ENCODE data around the gene ARID3A.
"Not testable (repeated sequence)": the region's sequence is repeated elsewhere in the genome, so short reads cannot be mapped to it uniquely, and the experiment has no call there.

Gene ARID3A

DNA sequence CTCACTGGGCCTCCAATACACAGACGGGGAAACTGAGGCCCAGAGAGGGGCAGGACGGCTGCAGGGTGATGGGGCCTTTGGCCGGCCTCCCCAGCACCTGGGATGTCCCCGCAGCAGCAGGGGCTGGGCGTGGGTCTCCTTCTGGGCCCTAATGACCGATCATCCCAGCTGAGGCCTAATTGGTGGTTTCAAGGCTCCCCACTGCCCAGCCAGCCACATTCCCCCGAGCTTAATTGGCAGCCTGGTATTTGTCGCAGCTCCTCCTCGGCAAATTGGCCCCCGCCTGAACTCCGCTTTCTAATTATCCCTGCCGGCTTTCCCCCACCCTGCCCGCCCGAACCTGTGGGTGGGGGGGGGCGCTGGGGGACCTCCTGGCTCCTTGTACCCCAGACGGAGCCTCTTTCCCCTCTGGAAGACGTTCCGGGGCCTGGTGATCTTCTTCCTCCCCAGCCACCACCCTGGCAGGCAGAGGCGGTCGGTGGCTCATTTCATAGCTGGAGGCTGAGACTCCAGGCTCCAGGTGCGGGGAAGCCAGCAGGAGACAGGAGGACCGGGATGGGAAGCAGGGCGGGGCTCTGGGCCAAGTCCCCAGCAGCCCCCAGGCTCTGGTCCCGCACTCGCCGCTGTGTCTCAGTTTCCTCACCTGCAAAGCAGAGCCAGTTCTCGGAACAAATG lies 31.1 kb downstream of the ARID3A start:
- no peak for FAIRE-seq
- no peak for DNase-seq (ENCODE audit: extremely low spot score, insufficient read length, low read depth)

DNA sequence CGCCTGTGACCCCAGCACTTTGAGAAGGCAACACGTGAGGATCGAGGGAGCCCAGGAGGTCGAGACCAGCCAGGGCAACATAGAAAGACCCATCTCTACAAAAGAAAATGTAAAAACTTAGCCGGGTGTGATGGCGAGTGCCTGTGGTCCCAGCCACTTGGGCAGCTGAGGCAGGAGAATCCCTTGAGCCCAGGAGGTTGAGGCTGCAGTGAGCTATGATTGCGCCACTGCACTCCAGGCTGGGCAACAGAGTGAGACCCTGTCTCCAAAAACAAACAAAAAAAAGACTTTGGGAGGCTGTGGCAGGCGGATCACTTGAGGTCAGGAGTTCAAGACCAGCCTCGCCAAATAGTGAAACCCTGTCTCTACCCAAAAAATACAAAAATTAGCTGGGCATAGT lies 31.7 kb downstream of the ARID3A start:
- DNase-seq (ENCODE audit: extremely low spot score, insufficient read length, low read depth); FAIRE-seq: not testable (repeated sequence)

DNA sequence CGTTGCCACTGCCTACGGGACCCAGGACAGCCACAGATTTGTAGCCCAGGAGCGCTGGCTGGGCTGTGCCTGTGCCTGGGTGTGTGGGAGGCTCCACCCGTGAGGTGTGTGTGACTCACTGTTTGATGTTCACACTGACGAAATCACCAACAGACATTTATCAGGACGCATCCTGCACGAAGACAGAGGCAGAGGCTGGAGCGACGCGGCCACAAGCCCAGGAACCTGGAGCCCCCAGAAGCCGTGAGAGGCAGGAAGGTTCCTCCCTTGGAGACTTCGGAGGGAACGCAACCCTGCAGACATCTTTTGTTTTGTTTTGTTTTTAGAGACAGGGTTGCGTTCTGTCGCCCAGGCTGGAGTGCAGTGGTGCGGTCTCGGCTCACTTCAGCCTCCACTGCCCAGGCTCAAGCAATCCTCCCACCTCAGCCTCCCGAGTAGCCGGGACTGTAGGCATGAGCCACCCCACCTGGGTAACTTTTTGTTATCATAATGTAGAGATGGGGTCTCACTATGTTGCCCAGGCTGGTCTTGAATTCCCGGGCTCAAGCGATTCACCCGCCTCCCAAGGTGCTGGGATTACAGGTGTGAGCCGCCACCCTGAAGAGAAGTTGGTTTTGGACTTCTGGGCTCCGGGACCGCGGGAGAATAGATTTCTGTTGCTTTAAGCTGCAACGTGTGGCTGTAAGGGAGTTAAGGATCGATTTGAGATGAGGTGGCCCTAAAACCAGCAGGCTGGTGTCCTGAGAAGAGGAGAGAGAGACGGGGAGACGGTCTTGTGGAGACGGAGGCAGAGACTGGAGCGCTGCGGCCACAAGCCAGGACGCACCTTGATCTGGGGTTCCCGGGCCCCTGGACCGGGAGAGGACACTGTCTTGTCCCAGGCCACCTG lies 33.4 kb downstream of the ARID3A start:
- DNase-seq (ENCODE audit: extremely low spot score, insufficient read length, low read depth): no peak
- FAIRE-seq: no peak

DNA sequence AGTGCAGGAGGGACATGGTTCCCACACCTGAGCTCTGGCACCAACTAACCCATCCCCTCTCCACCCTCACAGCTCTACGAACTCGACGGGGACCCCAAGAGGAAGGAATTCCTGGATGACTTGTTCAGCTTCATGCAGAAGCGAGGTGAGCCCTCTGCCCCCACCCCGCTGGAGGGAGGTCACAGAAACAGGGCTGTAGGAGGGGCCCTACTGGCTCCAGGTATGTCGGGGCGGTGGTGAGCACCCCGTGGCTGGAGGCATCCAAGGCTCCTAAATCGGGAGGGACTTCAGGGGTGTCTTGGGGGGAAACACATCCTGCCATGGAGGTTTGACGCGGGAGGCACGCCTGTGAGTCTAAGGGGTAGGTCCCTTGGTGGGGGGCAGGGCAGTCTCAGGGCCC lies 34.2 kb downstream of the ARID3A start:
- no peak for FAIRE-seq
- no peak for DNase-seq (ENCODE audit: extremely low spot score, insufficient read length, low read depth)

GRCh38 chr19:960601-960938 lies 34.7 kb downstream of the ARID3A start:
- DNase-seq (ENCODE audit: extremely low spot score, insufficient read length, low read depth) (no peak), FAIRE-seq (no peak)

- FAIRE-seq: no peak
Observed at GRCh38 chr19:961866-962620, 36.2 kb downstream of the ARID3A start.

GRCh38 chr19:962683-963400 lies 37.0 kb downstream of the ARID3A start:
- no peak for DNase-seq (ENCODE audit: extremely low spot score, insufficient read length, low read depth)
- FAIRE-seq: no peak

More at GRCh38 chr19:961866-962620, 36.2 kb downstream of the ARID3A start:
- DNase-seq (ENCODE audit: extremely low spot score, insufficient read length, low read depth): no peak

DNA sequence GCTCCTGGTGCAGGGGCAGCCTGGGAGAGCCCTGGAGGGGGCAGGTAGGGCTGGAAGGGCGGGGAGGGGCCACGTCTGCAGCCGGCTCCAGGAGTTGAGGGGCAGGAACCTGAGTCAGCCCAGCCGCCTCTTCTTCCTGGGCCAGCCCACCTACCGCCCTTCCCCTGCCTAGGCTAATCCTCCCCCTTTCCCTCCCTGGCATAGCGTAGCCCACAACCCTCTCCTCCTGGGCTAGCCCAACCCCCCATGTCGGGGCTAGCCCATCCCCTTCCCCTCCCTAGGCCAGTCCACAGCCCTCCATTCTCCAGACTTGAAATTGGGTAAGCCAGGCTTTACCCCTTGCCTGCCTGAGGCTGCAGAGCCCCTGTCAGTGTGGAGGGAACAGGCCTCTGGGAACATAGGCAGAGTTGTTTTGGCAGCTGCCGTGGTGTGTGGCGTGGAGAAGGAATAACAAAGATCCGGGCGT lies 37.7 kb downstream of the ARID3A start:
- FAIRE-seq: no peak
- no peak for DNase-seq (ENCODE audit: extremely low spot score, insufficient read length, low read depth)

- DNase-seq (ENCODE audit: extremely low spot score, insufficient read length, low read depth) (no peak), FAIRE-seq (no peak)
Observed at GRCh38 chr19:964116-964520, 38.3 kb downstream of the ARID3A start.

DNA sequence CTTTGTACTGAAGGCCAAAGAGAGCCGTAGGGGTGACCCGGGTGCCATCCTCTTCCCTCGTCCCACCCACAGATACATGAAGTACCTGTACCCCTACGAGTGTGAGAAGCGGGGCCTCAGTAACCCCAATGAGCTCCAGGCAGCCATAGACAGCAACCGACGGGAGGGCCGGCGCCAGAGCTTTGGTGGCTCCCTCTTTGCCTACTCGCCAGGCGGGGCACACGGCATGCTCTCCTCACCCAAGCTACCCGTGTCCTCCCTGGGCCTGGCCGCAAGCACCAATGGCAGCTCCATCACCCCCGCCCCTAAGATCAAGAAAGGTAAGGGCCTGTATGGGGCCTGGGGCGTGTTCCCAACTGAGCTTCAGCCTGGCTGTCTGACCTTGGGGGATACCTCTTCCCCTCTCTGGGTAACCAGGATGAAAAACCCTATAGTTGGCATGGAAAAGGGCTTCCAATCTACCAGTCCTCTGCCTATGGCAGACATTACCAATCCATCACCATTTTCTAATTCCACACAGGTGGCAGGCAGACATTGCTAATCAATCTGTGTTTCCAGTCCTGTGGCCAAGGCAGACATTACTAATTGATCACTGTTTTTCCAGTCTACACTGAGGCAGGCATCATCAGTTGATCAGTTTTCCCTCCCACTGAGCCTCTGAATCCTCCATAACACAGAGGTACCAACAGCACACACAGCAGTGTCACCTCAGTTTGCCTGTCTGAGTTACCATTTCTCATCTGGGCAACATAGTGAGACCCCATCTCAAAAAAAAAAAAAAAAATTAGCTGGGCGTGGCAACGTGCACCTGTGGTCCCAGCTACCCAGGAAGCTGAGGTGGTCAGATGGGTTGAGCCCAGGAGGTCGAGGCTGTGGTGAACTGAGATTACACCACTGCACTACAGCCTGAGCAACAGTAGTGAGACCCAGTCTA lies 39.2 kb downstream of the ARID3A start:
- no peak for DNase-seq (ENCODE audit: extremely low spot score, insufficient read length, low read depth)
- FAIRE-seq: no peak

DNA sequence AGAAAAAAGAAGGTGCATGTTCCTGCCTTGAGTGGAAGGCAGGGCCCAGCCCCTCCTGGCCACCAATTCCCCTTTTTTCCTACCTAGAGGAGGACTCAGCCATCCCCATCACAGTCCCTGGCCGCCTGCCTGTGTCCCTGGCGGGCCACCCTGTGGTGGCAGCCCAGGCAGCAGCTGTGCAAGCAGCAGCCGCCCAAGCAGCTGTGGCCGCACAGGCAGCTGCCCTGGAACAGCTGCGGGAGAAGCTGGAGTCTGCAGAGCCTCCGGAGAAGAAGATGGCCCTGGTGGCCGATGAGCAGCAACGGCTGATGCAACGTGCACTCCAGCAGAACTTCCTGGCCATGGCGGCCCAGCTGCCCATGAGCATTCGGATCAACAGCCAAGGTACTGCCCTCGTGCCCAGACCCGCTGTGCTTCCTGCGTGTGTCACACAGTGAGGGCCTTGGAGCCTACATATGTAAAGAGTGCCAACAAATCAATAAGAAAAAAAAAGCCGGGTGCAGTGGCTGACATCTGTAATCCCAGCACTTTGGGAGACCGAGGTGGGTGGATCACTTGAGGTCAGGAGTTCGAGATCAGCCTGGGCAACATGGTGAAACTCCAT lies 40.8 kb downstream of the ARID3A start:
- no peak for FAIRE-seq

GRCh38 chr19:970695-971094 lies 44.9 kb downstream of the ARID3A start:
- FAIRE-seq: no peak

More for the DNA sequence above, 40.8 kb downstream of the ARID3A start:
- no peak for DNase-seq (ENCODE audit: extremely low spot score, insufficient read length, low read depth)

DNA sequence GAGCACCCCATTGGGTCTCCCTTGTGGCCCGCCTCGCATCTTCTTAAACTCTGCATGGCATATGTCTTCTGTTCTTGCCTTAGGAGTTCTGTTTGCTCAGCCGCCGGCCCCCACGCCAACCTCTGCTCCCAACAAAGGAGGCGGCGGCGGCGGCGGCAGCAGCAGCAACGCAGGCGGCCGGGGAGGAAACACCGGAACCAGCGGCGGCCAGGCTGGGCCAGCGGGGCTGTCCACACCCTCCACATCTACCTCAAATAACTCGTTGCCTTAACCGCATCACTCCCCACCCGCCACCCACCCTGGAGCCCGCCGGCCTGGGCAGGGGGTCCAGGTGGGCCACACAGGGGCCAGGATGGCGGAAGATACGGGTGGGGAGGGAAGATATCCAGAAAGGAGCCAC lies 46.0 kb downstream of the ARID3A start:
- FAIRE-seq (no peak), DNase-seq (ENCODE audit: extremely low spot score, insufficient read length, low read depth) (no peak)

More at GRCh38 chr19:970695-971094, 44.9 kb downstream of the ARID3A start:
- DNase-seq (ENCODE audit: extremely low spot score, insufficient read length, low read depth): no peak

GRCh38 chr19:972281-972680 lies 46.4 kb downstream of the ARID3A start:
- no peak for DNase-seq (ENCODE audit: extremely low spot score, insufficient read length, low read depth)
- no peak for FAIRE-seq

DNA sequence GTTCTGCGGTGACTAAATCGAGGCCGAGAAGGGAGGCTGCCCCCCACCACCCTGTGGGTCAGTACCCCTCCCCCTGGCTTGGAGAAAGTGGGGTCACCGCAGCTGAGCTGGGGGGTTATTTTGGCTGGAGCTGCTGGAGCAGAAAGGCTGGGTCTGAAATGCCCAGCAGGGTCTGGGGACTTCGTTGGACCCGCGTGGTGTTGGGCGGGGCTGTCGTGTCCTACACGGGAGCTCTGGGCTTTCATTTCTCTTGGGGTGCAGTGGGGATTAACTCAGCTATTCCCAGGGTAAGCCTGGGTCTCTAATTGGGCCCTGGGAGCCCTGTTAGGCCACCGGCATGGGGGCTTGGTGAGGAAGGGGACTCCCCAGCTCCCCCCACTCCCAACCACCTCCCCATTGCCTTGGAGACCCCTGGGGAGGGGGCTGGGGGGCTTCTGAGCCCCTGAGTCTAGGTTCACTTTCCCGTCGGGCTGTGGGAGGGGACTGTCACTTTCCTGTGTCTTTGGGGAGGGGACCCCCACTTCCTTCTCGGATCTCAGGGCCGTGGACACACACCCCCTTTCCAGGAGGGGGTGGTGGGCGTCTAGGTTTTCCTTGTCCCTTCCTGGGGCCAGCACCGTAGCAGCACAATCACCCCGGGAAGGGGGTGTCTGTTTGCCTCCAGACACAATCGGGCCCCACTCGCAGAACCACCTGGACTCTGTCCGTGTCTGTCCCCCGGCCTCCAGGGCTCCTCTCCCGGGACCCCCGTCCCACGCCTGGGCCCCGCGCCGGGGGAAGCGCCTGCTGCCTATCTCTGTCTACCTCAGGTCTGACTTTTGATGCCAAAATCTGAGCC lies 48.1 kb downstream of the ARID3A start:
- no peak for FAIRE-seq
- no peak for DNase-seq (ENCODE audit: extremely low spot score, insufficient read length, low read depth)

GRCh38 chr19:974564-975257 lies 48.9 kb downstream of the ARID3A start:
- DNase-seq (ENCODE audit: extremely low spot score, insufficient read length, low read depth) (no peak), FAIRE-seq (no peak)

GRCh38 chr19:976476-976875 lies 50.6 kb downstream of the ARID3A start:
- FAIRE-seq (no peak), DNase-seq (ENCODE audit: extremely low spot score, insufficient read length, low read depth) (no peak)
